GM13977 (cell line): ENCODE measurements around the gene PROCR.

Experiments used
- DNase-seq: peaks from one replicate; pipeline ENCODE4 v3.0.0; 2012; ENCODE audit warnings: low spot score
- CTCF ChIP-seq: IDR thresholded peaks from 2 replicates; pipeline ENCODE4 v1.5.1; 2012; ENCODE audit warnings: mild to moderate bottlenecking, control low read depth; ENCODE audit not compliant: insufficient read depth; ENCODE audit errors: extremely low read depth, missing control alignments
- in situ Hi-C: fragments of 300-500 bp; cut with MboI; formaldehyde crosslinking; loops from one replicate; pipeline ENCODE4 v1.12.0; 2022; ENCODE audit warnings: low sequenced_read_pairs, low pct_unique_long_range_greater_than_20kb, mixed read lengths, inconsistent platforms; ENCODE audit not compliant: unreplicated experiment

Gene PROCR

GRCh38 chr20:35171753-35172433 lies at the start of gene PROCR:
PROCR (plus strand) TSS chr20:35172072; CDS start chr20:35172155, 83 bp downstream.
- no peak for DNase-seq
- in situ Hi-C loops: no loop called here
- no peak for TF ChIP-seq CTCF

- no peak for TF ChIP-seq CTCF
- in situ Hi-C loops: no loop called here
- no peak for DNase-seq
Measured at GRCh38 chr20:35122756-35123405, 49.0 kb upstream of the PROCR start.

- in situ Hi-C loops: no loop called here
- TF ChIP-seq CTCF: no peak
- no peak for DNase-seq
Measured at GRCh38 chr20:35125753-35126152, 46.1 kb upstream of the PROCR start.

- no peak for DNase-seq
- in situ Hi-C loops: no loop called here
- TF ChIP-seq CTCF: no peak
Measured at GRCh38 chr20:35129647-35130069, 42.2 kb upstream of the PROCR start.

- in situ Hi-C loops: no loop called here
- TF ChIP-seq CTCF: no peak
- no peak for DNase-seq
Measured at GRCh38 chr20:35131934-35132333, 39.9 kb upstream of the PROCR start.

GRCh38 chr20:35133031-35133430 lies 38.8 kb upstream of the PROCR start:
- no peak for TF ChIP-seq CTCF
- DNase-seq: no peak
- in situ Hi-C loops: no loop called here
